Natural killer cell (primary cell): ENCODE results near the gene FOXS1. TPM values are rescaled to one million over a fixed set of nuclear protein-coding genes. Genes with fewer than 3 reads are reported as not detected.
A peak's percentile ranks its signal among the peaks of the same experiment; 100 is the strongest.

Experiments
- ATAC-seq, 3 donors: fragments of 150-1000 bp in 2 of 3; fragments of 200-7000 bp in 1 of 3; cut with Tn5 transposase; 1 replicate in 1 of 3; 2 replicates in 2 of 3; pipeline ENCODE4 v1.10.0; 2021; ENCODE audit warnings: mild to moderate bottlenecking in 2 of 3, moderate library complexity in 2 of 3
- DNase-seq, 2 donors: peaks; one replicate each; pipeline versions ENCODE4 v3.0.0 to v3.0.0-alpha.2; 2013 to 2021; ENCODE audit warnings: mixed read lengths in 1 of 2
- H3K27ac ChIP-seq: one replicate; pipeline ENCODE4 v1.5.1; 2013; ENCODE audit warnings: mild to moderate bottlenecking, low read length
- H3K27me3 ChIP-seq: one replicate; pipeline ENCODE4 v1.6.1; 2013; ENCODE audit warnings: low read length; ENCODE audit not compliant: control insufficient read depth, insufficient read depth
- H3K36me3 ChIP-seq: one replicate; pipeline ENCODE4 v1.6.1; 2013; ENCODE audit warnings: low read length; ENCODE audit not compliant: control insufficient read depth, insufficient read depth
- H3K4me1 ChIP-seq: one replicate; pipeline ENCODE4 v1.6.1; 2013; ENCODE audit warnings: low read length; ENCODE audit not compliant: control insufficient read depth, insufficient read depth
- H3K4me3 ChIP-seq: one replicate; pipeline ENCODE4 v1.5.1; 2013; ENCODE audit warnings: low read length
- H3K9me3 ChIP-seq: one replicate; pipeline ENCODE4 v1.6.1; 2013; ENCODE audit warnings: low read length; ENCODE audit not compliant: control insufficient read depth, insufficient read depth
- H3K27ac Mint-ChIP-seq, 2 donors: one replicate each; pipeline ENCODE4 v1.8.0; 2022; ENCODE audit warnings: mild to moderate bottlenecking in 2 of 2, mixed read lengths in 2 of 2, moderate library complexity in 1 of 2
- H3K27me3 Mint-ChIP-seq, 2 donors: one replicate each; pipeline ENCODE4 v1.8.0; 2022; ENCODE audit warnings: low read depth in 2 of 2, mixed read lengths in 2 of 2
- H3K36me3 Mint-ChIP-seq: one replicate; pipeline ENCODE4 v1.8.0; 2022; ENCODE audit warnings: mixed read lengths
- H3K4me1 Mint-ChIP-seq, 2 donors: one replicate each; pipeline ENCODE4 v1.8.0; 2022; ENCODE audit warnings: mixed read lengths in 2 of 2
- H3K4me3 Mint-ChIP-seq: one replicate; pipeline ENCODE4 v1.8.0; 2022; ENCODE audit warnings: mild to moderate bottlenecking, moderate library complexity, mixed read lengths
- H3K9me3 Mint-ChIP-seq, 2 donors: one replicate each; pipeline ENCODE4 v1.8.0; 2022; ENCODE audit warnings: mixed read lengths in 2 of 2
- CTCF ChIP-seq: fragments of 200-600 bp; IDR thresholded peaks from one replicate; pipeline ENCODE4 v1.8.0; 2022; ENCODE audit warnings: antibody characterized with exemption
- WGBS: methylation state at CpG from one replicate; pipeline ENCODE4 v1.1.7; 2013; ENCODE audit warnings: missing lambda C conversion rate; ENCODE audit not compliant: insufficient coverage; 5-methylcytosine and 5-hydroxymethylcytosine counted together
- intact Hi-C: fragments of 100-400 bp; cut with micrococcal nuclease; formaldehyde crosslinking; loops from one replicate; pipeline ENCODE4 v1.14.2; 2022
- total RNA-seq, 4 donors: library from RNA; stranded (reverse); fragments of 120-200 nt in 1 of 4; gene quantifications; one replicate each; pipeline versions ENCODE4 v1.2.3 to v1.2.4, GENCODE V29; 2013 to 2022

Gene FOXS1
- total RNA-seq, 3 donors from 2014 or later (not counting 1 experiment from before 2014, with no cell fraction given) = not detected

- TF ChIP-seq CTCF = no peak
- no peak overlapping the region for H3K27ac Mint-ChIP-seq
- peak overlapping the region; percentile 10 for H3K4me3 ChIP-seq
- H3K4me1 ChIP-seq = peaks cover 25% of the 10 kb centered on the region
- intact Hi-C loops = no loop called here
- ATAC-seq (no peak), DNase-seq (no peak)
- no peaks in the 10 kb centered on the region for H3K36me3 ChIP-seq
- peaks cover 17% of the 10 kb centered on the region for H3K27me3 ChIP-seq
- H3K27me3 Mint-ChIP-seq = peaks cover 9 to 17% of the 10 kb centered on the region in 2 donors
- peaks cover 0 to 13% of the 10 kb centered on the region in 2 donors for H3K4me1 Mint-ChIP-seq
- 43% methylated on average over 14 of the region's 15 CpGs for WGBS
- H3K9me3 Mint-ChIP-seq = no peaks in the 10 kb centered on the region
- H3K36me3 Mint-ChIP-seq = no peaks in the 10 kb centered on the region
- H3K4me3 Mint-ChIP-seq = peak overlapping the region; percentile 49
- no peak overlapping the region for H3K27ac ChIP-seq
- no peaks in the 10 kb centered on the region for H3K9me3 ChIP-seq
Measured at GRCh38 chr20:31860390-31861134, 15.2 kb upstream of the FOXS1 start.

DNA sequence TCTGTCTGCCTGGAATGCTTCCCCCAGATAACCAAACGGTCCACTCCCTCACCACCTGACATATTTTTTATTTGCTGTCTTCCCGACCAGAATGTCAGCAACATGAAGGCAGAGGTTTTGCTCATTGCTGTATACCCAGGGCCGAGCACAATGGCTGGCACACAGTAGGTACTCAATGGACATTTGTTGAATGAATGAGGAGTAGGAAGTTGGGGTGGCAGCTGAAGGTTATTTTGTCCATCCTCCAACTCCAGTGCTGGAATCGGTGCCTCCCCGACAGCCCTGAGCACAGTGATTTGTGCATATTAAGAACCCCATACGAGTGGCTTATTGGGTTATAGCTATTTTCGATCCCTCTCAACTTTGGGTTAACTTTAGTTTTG lies 14.6 kb upstream of the FOXS1 start:
- Histone ChIP-seq H3K9me3 (no peaks in the 10 kb centered on the region), H3K36me3 (no peaks in the 10 kb centered on the region), H3K27ac (no peak overlapping the region), H3K4me3 (no peak overlapping the region), H3K27me3 (peaks cover 17% of the 10 kb centered on the region), H3K4me1 (peaks cover 25% of the 10 kb centered on the region)
- DNase-seq (no peak), ATAC-seq (no peak)
- Mint-ChIP-seq H3K4me1 (peaks cover 0 to 13% of the 10 kb centered on the region in 2 donors), H3K4me3 (peak overlapping the region; percentile 17), H3K27ac (no peak overlapping the region), H3K36me3 (no peaks in the 10 kb centered on the region), H3K9me3 (no peaks in the 10 kb centered on the region), H3K27me3 (peaks cover 9 to 17% of the 10 kb centered on the region in 2 donors)
- TF ChIP-seq CTCF = no peak
- WGBS = 81% methylated on average over 7 of the region's 7 CpGs
- intact Hi-C loops = no loop called here

DNA sequence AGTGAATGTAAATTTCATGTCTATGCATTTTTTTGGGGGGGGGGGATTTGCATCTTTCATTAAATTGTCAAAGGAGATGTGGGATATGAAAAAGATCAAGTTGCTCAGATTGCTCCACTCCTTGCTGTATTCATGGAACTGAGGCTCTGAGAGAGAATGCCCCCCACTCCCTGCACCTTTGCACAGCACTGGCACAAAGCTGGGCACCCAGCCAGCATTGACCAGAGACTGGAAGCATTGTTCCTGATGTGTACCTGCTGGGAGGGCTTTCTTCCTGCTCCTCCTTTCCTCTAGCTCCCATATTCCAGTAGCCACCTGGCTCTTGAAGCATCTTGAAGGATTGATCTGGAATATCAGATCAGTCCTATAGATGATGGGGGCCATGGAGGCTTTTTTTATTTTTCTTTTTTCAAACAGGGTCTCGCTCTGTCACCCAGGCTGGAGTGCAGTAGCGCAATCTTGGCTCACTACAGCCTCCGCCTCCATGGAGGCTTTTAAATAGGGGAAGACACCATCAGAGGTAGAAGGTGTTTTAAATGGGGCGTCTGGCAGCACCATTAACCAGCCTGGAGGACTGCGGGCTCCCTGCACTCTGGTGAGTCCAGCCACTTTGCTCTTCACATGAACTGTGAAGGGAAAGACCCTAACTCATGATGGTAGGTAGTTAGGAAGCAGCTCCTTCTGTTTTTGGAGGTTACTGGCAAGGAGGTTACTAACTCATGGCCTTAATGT lies 14.0 kb upstream of the FOXS1 start:
- Mint-ChIP-seq H3K27ac (no peak overlapping the region), H3K36me3 (no peaks in the 10 kb centered on the region), H3K9me3 (no peaks in the 10 kb centered on the region), H3K4me1 (peaks cover 0 to 13% of the 10 kb centered on the region in 2 donors), H3K27me3 (peaks cover 9 to 17% of the 10 kb centered on the region in 2 donors), H3K4me3 (peak overlapping the region; percentile 21)
- no peak for DNase-seq
- no peaks in the 10 kb centered on the region for H3K36me3 ChIP-seq
- no peak for ATAC-seq
- no peak overlapping the region for H3K4me3 ChIP-seq
- no peak overlapping the region for H3K27ac ChIP-seq
- peaks cover 17% of the 10 kb centered on the region for H3K27me3 ChIP-seq
- no peaks in the 10 kb centered on the region for H3K9me3 ChIP-seq
- intact Hi-C loops = no loop called here
- WGBS = 97% methylated on average over 5 of the region's 5 CpGs
- H3K4me1 ChIP-seq = peaks cover 25% of the 10 kb centered on the region
- no peak for TF ChIP-seq CTCF
